GM23338 (cell line): ENCODE data around the gene C1QTNF1. TPM values are rescaled to one million over a fixed set of nuclear protein-coding genes. Genes with fewer than 3 reads are reported as not detected.

Experiments used
- ATAC-seq: fragments of 200-7000 bp; cut with Tn5 transposase; 3 replicates; pipeline ENCODE4 v1.9.1; 2020
- DNase-seq: peaks from one replicate; pipeline ENCODE4 v3.0.0-alpha.2; 2015; ENCODE audit warnings: low spot score
- H2AFZ ChIP-seq: fragments of 200-600 bp; sonication (generic); 2 replicates; pipeline ENCODE4 v1.8.0; 2016; ENCODE audit warnings: antibody characterized with exemption, mild to moderate bottlenecking, moderate library complexity
- H3F3A ChIP-seq: fragments of 200-600 bp; sonication (generic); replicated peaks from 2 replicates; pipeline ENCODE4 v1.8.0; 2017; ENCODE audit warnings: antibody characterized with exemption, mixed run types, low read depth
- H3K27ac ChIP-seq: fragments of 200-600 bp; sonication (generic); 2 replicates; pipeline ENCODE4 v1.6.1; 2016; ENCODE audit warnings: low read depth
- H3K27me3 ChIP-seq: fragments of 200-600 bp; sonication (generic); 2 replicates; pipeline ENCODE4 v1.8.0; 2016; ENCODE audit warnings: mild to moderate bottlenecking, mixed run types, moderate library complexity; ENCODE audit not compliant: insufficient read depth
- H3K36me3 ChIP-seq: fragments of 200-600 bp; sonication (generic); 2 replicates; pipeline ENCODE4 v1.8.0; 2016; ENCODE audit warnings: mild to moderate bottlenecking; ENCODE audit not compliant: insufficient read depth
- H3K4me1 ChIP-seq: fragments of 200-600 bp; sonication (generic); 2 replicates; pipeline ENCODE4 v1.8.0; 2016; ENCODE audit warnings: mild to moderate bottlenecking, moderate library complexity; ENCODE audit not compliant: insufficient read depth
- H3K4me2 ChIP-seq: fragments of 200-600 bp; sonication (generic); 2 replicates; pipeline ENCODE4 v1.7.1; 2017; ENCODE audit warnings: mixed run types
- H3K4me3 ChIP-seq: fragments of 200-600 bp; sonication (generic); 2 replicates; pipeline ENCODE4 v1.6.1; 2016; ENCODE audit warnings: mixed run types
- H3K79me2 ChIP-seq: fragments of 200-600 bp; sonication (generic); replicated peaks from 2 replicates; pipeline ENCODE4 v1.8.0; 2017; ENCODE audit warnings: mild to moderate bottlenecking; ENCODE audit not compliant: insufficient read depth
- H3K9me2 ChIP-seq: fragments of 200-600 bp; sonication (generic); 2 replicates; pipeline ENCODE4 v1.8.0; 2017; ENCODE audit not compliant: insufficient read depth
- H4K20me1 ChIP-seq: fragments of 200-600 bp; sonication (generic); replicated peaks from 2 replicates; pipeline ENCODE4 v1.8.0; 2017; ENCODE audit warnings: mild to moderate bottlenecking; ENCODE audit not compliant: insufficient read depth
- H3K27ac Mint-ChIP-seq: 2 replicates; pipeline ENCODE4 v1.8.0; 2020; ENCODE audit warnings: inconsistent platforms, mild to moderate bottlenecking, moderate library complexity, mixed read lengths
- H3K27me3 Mint-ChIP-seq: 3 replicates; pipeline ENCODE4 v1.8.0; 2022; ENCODE audit warnings: low read depth, mild to moderate bottlenecking, moderate library complexity, mixed read lengths, inconsistent platforms; ENCODE audit not compliant: insufficient read depth, poor library complexity
- H3K36me3 Mint-ChIP-seq: 3 replicates; pipeline ENCODE4 v1.8.0; 2021; ENCODE audit warnings: low read depth, mild to moderate bottlenecking, inconsistent platforms, moderate library complexity, mixed read lengths
- H3K4me1 Mint-ChIP-seq: 3 replicates; pipeline ENCODE4 v1.8.0; 2020; ENCODE audit warnings: mild to moderate bottlenecking, inconsistent platforms, mixed read lengths
- H3K4me3 Mint-ChIP-seq: 3 replicates; pipeline ENCODE4 v1.8.0; 2021; ENCODE audit warnings: moderate library complexity, mild to moderate bottlenecking, inconsistent platforms, mixed read lengths
- H3K9me3 Mint-ChIP-seq: 3 replicates; pipeline ENCODE4 v1.8.0; 2020; ENCODE audit warnings: moderate library complexity, mild to moderate bottlenecking, inconsistent platforms, mixed read lengths
- CREB1 ChIP-seq: fragments of 250-450 bp; sonication (Bioruptor Pico); IDR thresholded peaks from 2 replicates; pipeline ENCODE4 v1.5.0; 2020; ENCODE audit warnings: low read depth, mild to moderate bottlenecking, moderate library complexity
- ETS1 ChIP-seq: IDR thresholded peaks from 2 replicates; pipeline ENCODE4 v1.6.1; 2016; ENCODE audit warnings: antibody characterized with exemption
- EZH2 ChIP-seq: fragments of 200-600 bp; sonication (generic); IDR thresholded peaks from one replicate; pipeline ENCODE4 v1.8.0; 2017; ENCODE audit warnings: antibody characterized with exemption, mild to moderate bottlenecking, low read depth; ENCODE audit not compliant: unreplicated experiment
- EZH2phosphoT487 ChIP-seq: fragments of 200-600 bp; sonication (generic); IDR thresholded peaks from one replicate; pipeline ENCODE4 v1.8.1; 2018; ENCODE audit warnings: antibody characterized with exemption; ENCODE audit not compliant: unreplicated experiment
- JUNB ChIP-seq: IDR thresholded peaks from one replicate; pipeline ENCODE4 v1.6.1; 2016; ENCODE audit warnings: antibody characterized with exemption; ENCODE audit not compliant: unreplicated experiment
- NANOG ChIP-seq: IDR thresholded peaks from 2 replicates; pipeline ENCODE4 v1.6.1; 2016; ENCODE audit warnings: antibody characterized with exemption, borderline replicate concordance
- POLR2AphosphoS5 ChIP-seq: IDR thresholded peaks from 2 replicates; pipeline ENCODE4 v1.6.1; 2016; ENCODE audit warnings: antibody characterized with exemption, low read depth
- STAT1 ChIP-seq: IDR thresholded peaks from one replicate; pipeline ENCODE4 v1.6.1; 2016; ENCODE audit warnings: antibody characterized with exemption; ENCODE audit not compliant: unreplicated experiment
- ZNF114 ChIP-seq: fragments of 250-450 bp; sonication (Bioruptor Pico); IDR thresholded peaks from 2 replicates; pipeline ENCODE4 v1.5.0; 2020; ENCODE audit warnings: mild to moderate bottlenecking, moderate library complexity
- ZNF331 ChIP-seq: fragments of 250-450 bp; sonication (Bioruptor Pico); IDR thresholded peaks from 2 replicates; pipeline ENCODE4 v1.5.0; 2020; ENCODE audit warnings: low read depth, mild to moderate bottlenecking, moderate library complexity
- polyA plus RNA-seq: library from polyadenylated mRNA; unstranded; fragments of >200 nt; fragmentation: Nextera tagmentation; extraction: Ambion mirVana; gene quantifications from 2 replicates; pipeline ENCODE4 v1.2.1, GENCODE V29; 2016
- total RNA-seq: library from RNA; depleted of rRNA; stranded (reverse); fragments of >200 nt; shearing (Covaris generic); gene quantifications from 2 replicates; pipeline ENCODE4 v1.2.3, GENCODE V29; 2014
- TF ChIP-seq, protein P1 (sequence below): fragments of 250-450 bp; sonication (Bioruptor Pico); IDR thresholded peaks from 2 replicates; pipeline ENCODE4 v1.5.0; 2020; ENCODE audit warnings: mild to moderate bottlenecking, moderate library complexity
- TF ChIP-seq, protein P2 (sequence below): IDR thresholded peaks from one replicate; pipeline ENCODE4 v1.6.1; 2018; ENCODE audit warnings: antibody characterized with exemption; ENCODE audit not compliant: unreplicated experiment

C1QTNF1 gene
- total and polyA plus RNA-seq, 2 experiments from 2014 or later: 1.1 to 1.9 TPM

- TF ChIP-seq, protein P1, sequence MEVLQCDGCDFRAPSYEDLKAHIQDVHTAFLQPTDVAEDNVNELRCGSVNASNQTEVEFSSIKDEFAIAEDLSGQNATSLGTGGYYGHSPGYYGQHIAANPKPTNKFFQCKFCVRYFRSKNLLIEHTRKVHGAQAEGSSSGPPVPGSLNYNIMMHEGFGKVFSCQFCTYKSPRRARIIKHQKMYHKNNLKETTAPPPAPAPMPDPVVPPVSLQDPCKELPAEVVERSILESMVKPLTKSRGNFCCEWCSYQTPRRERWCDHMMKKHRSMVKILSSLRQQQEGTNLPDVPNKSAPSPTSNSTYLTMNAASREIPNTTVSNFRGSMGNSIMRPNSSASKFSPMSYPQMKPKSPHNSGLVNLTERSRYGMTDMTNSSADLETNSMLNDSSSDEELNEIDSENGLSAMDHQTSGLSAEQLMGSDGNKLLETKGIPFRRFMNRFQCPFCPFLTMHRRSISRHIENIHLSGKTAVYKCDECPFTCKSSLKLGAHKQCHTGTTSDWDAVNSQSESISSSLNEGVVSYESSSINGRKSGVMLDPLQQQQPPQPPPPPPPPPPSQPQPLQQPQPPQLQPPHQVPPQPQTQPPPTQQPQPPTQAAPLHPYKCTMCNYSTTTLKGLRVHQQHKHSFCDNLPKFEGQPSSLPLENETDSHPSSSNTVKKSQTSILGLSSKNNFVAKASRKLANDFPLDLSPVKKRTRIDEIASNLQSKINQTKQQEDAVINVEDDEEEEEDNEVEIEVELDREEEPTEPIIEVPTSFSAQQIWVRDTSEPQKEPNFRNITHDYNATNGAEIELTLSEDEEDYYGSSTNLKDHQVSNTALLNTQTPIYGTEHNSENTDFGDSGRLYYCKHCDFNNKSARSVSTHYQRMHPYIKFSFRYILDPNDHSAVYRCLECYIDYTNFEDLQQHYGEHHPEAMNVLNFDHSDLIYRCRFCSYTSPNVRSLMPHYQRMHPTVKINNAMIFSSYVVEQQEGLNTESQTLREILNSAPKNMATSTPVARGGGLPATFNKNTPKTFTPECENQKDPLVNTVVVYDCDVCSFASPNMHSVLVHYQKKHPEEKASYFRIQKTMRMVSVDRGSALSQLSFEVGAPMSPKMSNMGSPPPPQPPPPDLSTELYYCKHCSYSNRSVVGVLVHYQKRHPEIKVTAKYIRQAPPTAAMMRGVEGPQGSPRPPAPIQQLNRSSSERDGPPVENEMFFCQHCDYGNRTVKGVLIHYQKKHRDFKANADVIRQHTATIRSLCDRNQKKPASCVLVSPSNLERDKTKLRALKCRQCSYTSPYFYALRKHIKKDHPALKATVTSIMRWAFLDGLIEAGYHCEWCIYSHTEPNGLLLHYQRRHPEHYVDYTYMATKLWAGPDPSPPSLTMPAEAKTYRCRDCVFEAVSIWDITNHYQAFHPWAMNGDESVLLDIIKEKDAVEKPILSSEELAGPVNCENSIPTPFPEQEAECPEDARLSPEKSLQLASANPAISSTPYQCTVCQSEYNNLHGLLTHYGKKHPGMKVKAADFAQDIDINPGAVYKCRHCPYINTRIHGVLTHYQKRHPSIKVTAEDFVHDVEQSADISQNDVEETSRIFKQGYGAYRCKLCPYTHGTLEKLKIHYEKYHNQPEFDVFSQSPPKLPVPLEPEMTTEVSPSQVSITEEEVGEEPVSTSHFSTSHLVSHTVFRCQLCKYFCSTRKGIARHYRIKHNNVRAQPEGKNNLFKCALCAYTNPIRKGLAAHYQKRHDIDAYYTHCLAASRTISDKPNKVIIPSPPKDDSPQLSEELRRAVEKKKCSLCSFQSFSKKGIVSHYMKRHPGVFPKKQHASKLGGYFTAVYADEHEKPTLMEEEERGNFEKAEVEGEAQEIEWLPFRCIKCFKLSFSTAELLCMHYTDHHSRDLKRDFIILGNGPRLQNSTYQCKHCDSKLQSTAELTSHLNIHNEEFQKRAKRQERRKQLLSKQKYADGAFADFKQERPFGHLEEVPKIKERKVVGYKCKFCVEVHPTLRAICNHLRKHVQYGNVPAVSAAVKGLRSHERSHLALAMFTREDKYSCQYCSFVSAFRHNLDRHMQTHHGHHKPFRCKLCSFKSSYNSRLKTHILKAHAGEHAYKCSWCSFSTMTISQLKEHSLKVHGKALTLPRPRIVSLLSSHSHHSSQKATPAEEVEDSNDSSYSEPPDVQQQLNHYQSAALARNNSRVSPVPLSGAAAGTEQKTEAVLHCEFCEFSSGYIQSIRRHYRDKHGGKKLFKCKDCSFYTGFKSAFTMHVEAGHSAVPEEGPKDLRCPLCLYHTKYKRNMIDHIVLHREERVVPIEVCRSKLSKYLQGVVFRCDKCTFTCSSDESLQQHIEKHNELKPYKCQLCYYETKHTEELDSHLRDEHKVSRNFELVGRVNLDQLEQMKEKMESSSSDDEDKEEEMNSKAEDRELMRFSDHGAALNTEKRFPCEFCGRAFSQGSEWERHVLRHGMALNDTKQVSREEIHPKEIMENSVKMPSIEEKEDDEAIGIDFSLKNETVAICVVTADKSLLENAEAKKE (CRISPR knock-in tag): no peak
- TF ChIP-seq STAT1 (no peak), EZH2phosphoT487 (no peak), POLR2AphosphoS5 (no peak)
These were observed 46.4 kb downstream of the C1QTNF1 start (continued) for GRCh38 chr17:79070266-79070880.

GRCh38 chr17:79071161-79071740, 47.3 kb downstream of the C1QTNF1 start:
- Mint-ChIP-seq H3K4me3 (no peak overlapping the region), H3K27me3 (peaks cover 9% of the 10 kb centered on the region), H3K4me1 (peaks cover 8% of the 10 kb centered on the region; the same call in 2 of the 3 replicates), H3K9me3 (no peaks in the 10 kb centered on the region), H3K36me3 (no peaks in the 10 kb centered on the region), H3K27ac (no peak overlapping the region)
- no peaks in the 10 kb centered on the region for H3K79me2 ChIP-seq
- no peaks in the 10 kb centered on the region; the same call in 1 of the 2 replicates for H4K20me1 ChIP-seq
- H3K36me3 ChIP-seq: no peaks in the 10 kb centered on the region
- peaks cover 7% of the 10 kb centered on the region; the same call in 1 of the 2 replicates for H3K4me1 ChIP-seq
- H3K4me3 ChIP-seq: no peak overlapping the region
- H3K27me3 ChIP-seq: no peaks in the 10 kb centered on the region
- no peak overlapping the region for H3K27ac ChIP-seq
- ATAC-seq (no peak), DNase-seq (no peak)
- no peak overlapping the region for H3K4me2 ChIP-seq
- no peaks in the 10 kb centered on the region for H3K9me2 ChIP-seq
- H2AFZ ChIP-seq: no peak overlapping the region
- no peaks in the 10 kb centered on the region for H3F3A ChIP-seq
- TF ChIP-seq ZNF114 (no peak), CREB1 (CRISPR knock-in tag) (no peak), ZNF331 (CRISPR knock-in tag) (no peak), EZH2 (no peak), STAT1 (no peak), EZH2phosphoT487 (no peak), JUNB (no peak), NANOG (no peak), ETS1 (no peak)
- TF ChIP-seq, protein P2, sequence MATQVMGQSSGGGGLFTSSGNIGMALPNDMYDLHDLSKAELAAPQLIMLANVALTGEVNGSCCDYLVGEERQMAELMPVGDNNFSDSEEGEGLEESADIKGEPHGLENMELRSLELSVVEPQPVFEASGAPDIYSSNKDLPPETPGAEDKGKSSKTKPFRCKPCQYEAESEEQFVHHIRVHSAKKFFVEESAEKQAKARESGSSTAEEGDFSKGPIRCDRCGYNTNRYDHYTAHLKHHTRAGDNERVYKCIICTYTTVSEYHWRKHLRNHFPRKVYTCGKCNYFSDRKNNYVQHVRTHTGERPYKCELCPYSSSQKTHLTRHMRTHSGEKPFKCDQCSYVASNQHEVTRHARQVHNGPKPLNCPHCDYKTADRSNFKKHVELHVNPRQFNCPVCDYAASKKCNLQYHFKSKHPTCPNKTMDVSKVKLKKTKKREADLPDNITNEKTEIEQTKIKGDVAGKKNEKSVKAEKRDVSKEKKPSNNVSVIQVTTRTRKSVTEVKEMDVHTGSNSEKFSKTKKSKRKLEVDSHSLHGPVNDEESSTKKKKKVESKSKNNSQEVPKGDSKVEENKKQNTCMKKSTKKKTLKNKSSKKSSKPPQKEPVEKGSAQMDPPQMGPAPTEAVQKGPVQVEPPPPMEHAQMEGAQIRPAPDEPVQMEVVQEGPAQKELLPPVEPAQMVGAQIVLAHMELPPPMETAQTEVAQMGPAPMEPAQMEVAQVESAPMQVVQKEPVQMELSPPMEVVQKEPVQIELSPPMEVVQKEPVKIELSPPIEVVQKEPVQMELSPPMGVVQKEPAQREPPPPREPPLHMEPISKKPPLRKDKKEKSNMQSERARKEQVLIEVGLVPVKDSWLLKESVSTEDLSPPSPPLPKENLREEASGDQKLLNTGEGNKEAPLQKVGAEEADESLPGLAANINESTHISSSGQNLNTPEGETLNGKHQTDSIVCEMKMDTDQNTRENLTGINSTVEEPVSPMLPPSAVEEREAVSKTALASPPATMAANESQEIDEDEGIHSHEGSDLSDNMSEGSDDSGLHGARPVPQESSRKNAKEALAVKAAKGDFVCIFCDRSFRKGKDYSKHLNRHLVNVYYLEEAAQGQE: no peak
